IMR-90 (cell line): ENCODE results near the gene DBX1. TPM values are rescaled to one million over a fixed set of nuclear protein-coding genes. Genes with fewer than 3 reads are reported as not detected.

Experiments
- ATAC-seq: fragments of 200-7000 bp; cut with Tn5 transposase; 2 replicates; pipeline ENCODE4 v1.9.1; 2020; ENCODE audit warnings: low read depth, mild to moderate bottlenecking, moderate library complexity
- BruUV-seq: library from RNA; stranded (reverse); fragments of 400-500 nt; replicated peaks from 2 replicates; lab custom pipeline; 2021; lab: Mats Ljungman, UMichigan
- CTCF ChIA-PET: fragments of 300-600 bp; formaldehyde crosslinking; extraction: SDS; loops from one replicate; lab custom pipeline; 2021; ENCODE audit warnings: antibody characterized with exemption; lab: Yijun Ruan, JAX
- POLR2A ChIA-PET: fragments of 300-600 bp; sonication (Branson Sonifier 250); formaldehyde crosslinking; loops from one replicate; lab custom pipeline; 2022; ENCODE audit warnings: antibody characterized with exemption; ENCODE audit not compliant: unreplicated experiment; lab: Charles Lee
- DNase-seq: peaks from one replicate; pipeline ENCODE4 v3.0.0; 2013
- H2AFZ ChIP-seq: replicated peaks from 2 replicates; pipeline ENCODE3; 2013; ENCODE audit warnings: low read length, mild to moderate bottlenecking; ENCODE audit not compliant: poor library complexity
- H2AK5ac ChIP-seq: 2 replicates; pipeline ENCODE4 v1.6.1; 2013; ENCODE audit warnings: low read depth, low read length, inconsistent platforms
- H2AK9ac ChIP-seq: replicated peaks from 2 replicates; pipeline ENCODE3; 2013; ENCODE audit warnings: mild to moderate bottlenecking, low read depth, low read length, moderate library complexity; ENCODE audit not compliant: poor library complexity
- H2BK120ac ChIP-seq: 2 replicates; pipeline ENCODE4 v1.6.1; 2013; ENCODE audit warnings: low read depth, low read length, inconsistent platforms
- H2BK15ac ChIP-seq: 3 replicates; pipeline ENCODE4 v1.6.1; 2013; ENCODE audit warnings: low read depth, low read length, inconsistent platforms
- H2BK20ac ChIP-seq: 2 replicates; pipeline ENCODE4 v1.6.1; 2013; ENCODE audit warnings: low read depth, mild to moderate bottlenecking, inconsistent platforms, low read length, moderate library complexity
- H2BK5ac ChIP-seq: 2 replicates; pipeline ENCODE4 v1.6.1; 2013; ENCODE audit warnings: mild to moderate bottlenecking, low read depth, low read length, inconsistent platforms; ENCODE audit not compliant: poor library complexity, severe bottlenecking
- H3K14ac ChIP-seq: replicated peaks from 2 replicates; pipeline ENCODE4 v1.6.1; 2013; ENCODE audit warnings: low read depth, low read length, inconsistent platforms
- H3K18ac ChIP-seq: 2 replicates; pipeline ENCODE4 v1.6.1; 2013; ENCODE audit warnings: low read depth, low read length, control low read depth
- H3K23ac ChIP-seq: 2 replicates; pipeline ENCODE4 v1.6.1; 2013; ENCODE audit warnings: low read depth, low read length, inconsistent platforms
- H3K27ac ChIP-seq: 2 replicates; pipeline ENCODE4 v1.5.1; 2013; ENCODE audit warnings: mild to moderate bottlenecking, control low read depth, low read length; ENCODE audit not compliant: insufficient read depth
- H3K27me3 ChIP-seq: 2 replicates; pipeline ENCODE4 v1.6.1; 2013; ENCODE audit warnings: low read length; ENCODE audit not compliant: control insufficient read depth, insufficient read depth
- H3K36me3 ChIP-seq: 2 replicates; pipeline ENCODE4 v1.6.1; 2013; ENCODE audit warnings: low read length, mixed read lengths; ENCODE audit not compliant: control insufficient read depth, insufficient read depth
- H3K4ac ChIP-seq: 2 replicates; pipeline ENCODE4 v1.6.1; 2013; ENCODE audit warnings: low read depth, low read length, inconsistent platforms
- H3K4me1 ChIP-seq: 2 replicates; pipeline ENCODE4 v1.6.1; 2013; ENCODE audit warnings: low read length, mixed read lengths; ENCODE audit not compliant: control insufficient read depth, insufficient read depth
- H3K4me2 ChIP-seq: 2 replicates; pipeline ENCODE4 v1.6.1; 2013; ENCODE audit warnings: low read depth, mild to moderate bottlenecking, control low read depth, low read length, moderate library complexity
- H3K4me3 ChIP-seq: 2 replicates; pipeline ENCODE4 v1.5.1; 2013; ENCODE audit warnings: low read depth, mild to moderate bottlenecking, control low read depth, low read length, moderate library complexity; ENCODE audit not compliant: insufficient read depth
- H3K56ac ChIP-seq: 2 replicates; pipeline ENCODE4 v1.6.1; 2013; ENCODE audit warnings: low read length, inconsistent platforms; ENCODE audit not compliant: insufficient read depth; ENCODE audit errors: extremely low read depth
- H3K79me1 ChIP-seq, 2 experiments: 2 replicates each; pipeline ENCODE4 v1.6.1; 2013; ENCODE audit warnings: low read length in 2 of 2, inconsistent platforms in 1 of 2, low read depth in 1 of 2
- H3K9ac ChIP-seq: 2 replicates; pipeline ENCODE4 v1.6.1; 2013; ENCODE audit warnings: low read depth, low read length, control low read depth
- H3K9me1 ChIP-seq: 2 replicates; pipeline ENCODE4 v1.6.1; 2013; ENCODE audit warnings: low read length, inconsistent platforms; ENCODE audit not compliant: insufficient read depth
- H3K9me3 ChIP-seq: 2 replicates; pipeline ENCODE4 v1.6.1; 2013; ENCODE audit warnings: low read length; ENCODE audit not compliant: control insufficient read depth, insufficient read depth
- H4K20me1 ChIP-seq: 2 replicates; pipeline ENCODE4 v1.6.1; 2013; ENCODE audit warnings: low read length, inconsistent platforms; ENCODE audit not compliant: insufficient read depth
- H4K5ac ChIP-seq: 2 replicates; pipeline ENCODE4 v1.6.1; 2013; ENCODE audit warnings: mild to moderate bottlenecking, low read depth, low read length, control low read depth
- H4K8ac ChIP-seq, 2 experiments: 2 replicates each; pipeline ENCODE4 v1.6.1; 2013; ENCODE audit warnings: low read depth in 2 of 2, low read length in 2 of 2, control low read depth in 1 of 2, inconsistent platforms in 1 of 2
- H4K91ac ChIP-seq: 2 replicates; pipeline ENCODE4 v1.6.1; 2013; ENCODE audit warnings: low read depth, low read length, inconsistent platforms; ENCODE audit not compliant: insufficient read depth
- BHLHE40 ChIP-seq: fragments of 150-350 bp; IDR thresholded peaks from 2 replicates; pipeline ENCODE4 v1.6.1; 2016; ENCODE audit warnings: mild to moderate bottlenecking, low read depth, low read length
- CEBPB ChIP-seq: IDR thresholded peaks from 2 replicates; pipeline ENCODE4 v1.6.1; 2012; ENCODE audit warnings: low read depth, low read length, improper control_type of control experiment
- CHD1 ChIP-seq: IDR thresholded peaks from 2 replicates; pipeline ENCODE4 v1.6.1; 2012; ENCODE audit warnings: low read depth, low read length, improper control_type of control experiment
- CTCF ChIP-seq: conservative IDR thresholded peaks from 2 replicates; pipeline ENCODE4 v1.5.1; 2012; ENCODE audit warnings: mild to moderate bottlenecking, low read depth, low read length, improper control_type of control experiment
- ELK1 ChIP-seq: fragments of 150-350 bp; IDR thresholded peaks from 2 replicates; pipeline ENCODE4 v1.6.1; 2016; ENCODE audit warnings: low read depth, mild to moderate bottlenecking, low read length, moderate library complexity, borderline replicate concordance
- FOS ChIP-seq: fragments of 150-350 bp; IDR thresholded peaks from 2 replicates; pipeline ENCODE4 v1.6.1; 2016; ENCODE audit warnings: low read depth, low read length
- MAFK ChIP-seq: IDR thresholded peaks from 2 replicates; pipeline ENCODE4 v1.6.1; 2012; ENCODE audit warnings: low read depth, low read length, improper control_type of control experiment
- MAZ ChIP-seq: IDR thresholded peaks from 2 replicates; pipeline ENCODE4 v1.6.1; 2012; ENCODE audit warnings: low read depth, mild to moderate bottlenecking, low read length, improper control_type of control experiment, moderate library complexity, borderline replicate concordance
- MXI1 ChIP-seq: IDR thresholded peaks from 2 replicates; pipeline ENCODE4 v1.6.1; 2012; ENCODE audit warnings: low read depth, mild to moderate bottlenecking, low read length, moderate library complexity, borderline replicate concordance
- NFE2L2 ChIP-seq: fragments of 150-350 bp; IDR thresholded peaks from 2 replicates; pipeline ENCODE4 v1.6.1; 2016; ENCODE audit warnings: low read depth, mild to moderate bottlenecking, low read length
- POLR2A ChIP-seq: IDR thresholded peaks from 2 replicates; pipeline ENCODE4 v1.6.1; 2012; ENCODE audit warnings: mild to moderate bottlenecking, low read depth, low read length
- RAD21 ChIP-seq: IDR thresholded peaks from 2 replicates; pipeline ENCODE4 v1.6.1; 2012; ENCODE audit warnings: low read length, improper control_type of control experiment
- RFX5 ChIP-seq: IDR thresholded peaks from 2 replicates; pipeline ENCODE4 v1.8.0; 2012; ENCODE audit warnings: low read depth, mild to moderate bottlenecking, low read length, moderate library complexity
- SMC3 ChIP-seq: fragments of 150-350 bp; IDR thresholded peaks from 2 replicates; pipeline ENCODE4 v1.6.1; 2016; ENCODE audit warnings: low read depth, mild to moderate bottlenecking, antibody characterized with exemption, low read length, moderate library complexity
- USF2 ChIP-seq: fragments of 150-350 bp; IDR thresholded peaks from 2 replicates; pipeline ENCODE4 v1.6.1; 2017; ENCODE audit warnings: mild to moderate bottlenecking, antibody characterized with exemption, low read length, low read depth
- WGBS, 2 experiments: methylation state at CpG; one replicate each; pipeline versions ENCODE4 v1.1.5 to v1.1.7; 2013; ENCODE audit warnings: missing lambda C conversion rate in 2 of 2; ENCODE audit not compliant: insufficient read length in 1 of 2; ENCODE audit errors: extremely low coverage in 2 of 2; 5-methylcytosine and 5-hydroxymethylcytosine counted together
- dilution Hi-C: fragments of 300-500 bp; cut with HindIII; formaldehyde crosslinking; loops from one replicate; pipeline ENCODE4 v1.14.3; 2018; ENCODE audit warnings: low sequenced_read_pairs; ENCODE audit not compliant: unreplicated experiment
- in situ Hi-C: fragments of 300-500 bp; cut with MboI; formaldehyde crosslinking; loops from 3 replicates; pipeline ENCODE4 v1.14.3; 2019; ENCODE audit warnings: low sequenced_read_pairs, inconsistent platforms, mixed read lengths
- intact Hi-C: fragments of 100-400 bp; cut with micrococcal nuclease; formaldehyde crosslinking; loops from 2 replicates; pipeline ENCODE4 v1.10.0; 2022
- polyA plus RNA-seq, 3 experiments: library from polyadenylated mRNA; depleted of rRNA; stranded (reverse); fragments of >200 nt; gene quantifications; 2 replicates each; pipeline ENCODE4 v1.2.3, GENCODE V29; 2012; ENCODE audit warnings: low replicate concordance in 1 of 3
- total RNA-seq: library from RNA; depleted of rRNA; stranded (reverse); fragments of >200 nt; gene quantifications from 2 replicates; pipeline ENCODE4 v1.2.3, GENCODE V29; 2012

Gene DBX1
- total and polyA plus RNA-seq, 2 of the 4 experiments (the other 2 are of a cell fraction) = not detected

- no peak overlapping the region for H4K91ac ChIP-seq
- H3K4me2 ChIP-seq = no peak overlapping the region
- H3K4ac ChIP-seq = no peak overlapping the region
- no peaks in the 10 kb centered on the region for H3K27me3 ChIP-seq
- no peaks in the 10 kb centered on the region for H4K20me1 ChIP-seq
- no peaks in the 10 kb centered on the region; a peak in 1 of 4 replicates for H3K79me1 ChIP-seq
- no peak overlapping the region for H2BK20ac ChIP-seq
- H3K36me3 ChIP-seq = peaks cover 24% of the 10 kb centered on the region
- no peak overlapping the region for H3K4me3 ChIP-seq
- no peak overlapping the region for H4K8ac ChIP-seq
- no peak overlapping the region for H3K27ac ChIP-seq
- H3K18ac ChIP-seq = no peak overlapping the region
- H3K9ac ChIP-seq = no peak overlapping the region
- DNase-seq (no peak), ATAC-seq (no peak)
- no peaks in the 10 kb centered on the region for H3K4me1 ChIP-seq
- no peak overlapping the region for H2BK15ac ChIP-seq
- no peaks in the 10 kb centered on the region for H3K9me3 ChIP-seq
- H3K23ac ChIP-seq = no peak overlapping the region
- no peak overlapping the region for H2AK5ac ChIP-seq
- no peak for TF ChIP-seq CEBPB
- TF ChIP-seq ELK1 = no peak
- no peak for TF ChIP-seq RFX5
- TF ChIP-seq MAFK = no peak
- TF ChIP-seq RAD21 = no peak
- TF ChIP-seq FOS = no peak
- no peak for TF ChIP-seq BHLHE40
- no peak for TF ChIP-seq MAZ
- TF ChIP-seq NFE2L2 = no peak
- no peak for TF ChIP-seq USF2
- TF ChIP-seq CTCF = no peak
- TF ChIP-seq CHD1 = no peak
- no peak for TF ChIP-seq MXI1
- no peak for TF ChIP-seq POLR2A
- TF ChIP-seq SMC3 = no peak
- no peak overlapping the region for H4K5ac ChIP-seq
- in situ Hi-C loops = loop anchor here (10.0 kb wide), 1 partner anchor 386 kb away; no protein-coding TSS in a partner anchor
- POLR2A ChIA-PET = no interaction called here
- H3K14ac ChIP-seq = no peak overlapping the region
- H2AK9ac ChIP-seq = no peak overlapping the region
- dilution Hi-C loops = no loop called here
- no TSS peak for BruUV-seq
- no CpG with 5 or more reads among the region's 7 CpGs for WGBS, 2 experiments
- H2BK5ac ChIP-seq = no peak overlapping the region
- no peak overlapping the region for H2BK120ac ChIP-seq
- H3K56ac ChIP-seq = no peak overlapping the region
- CTCF ChIA-PET = no interaction called here
- H2AFZ ChIP-seq = no peak overlapping the region
- H3K9me1 ChIP-seq = no peaks in the 10 kb centered on the region; the same call in 1 of the 2 replicates
- intact Hi-C loops = no loop called here
Observed at GRCh38 chr11:20120134-20120925, 39.9 kb downstream of the DBX1 start.
